ENCODE data around the gene NDUFB7.
A peak's percentile ranks its signal among the peaks of the same experiment; 100 is the strongest.
"Not testable (repeated sequence)": the region's sequence is repeated elsewhere in the genome, so short reads cannot be mapped to it uniquely, and the experiment has no call there.

The NDUFB7 gene

GRCh38 chr19:14571695-14572490 lies at the start of gene NDUFB7:
TSS of gene NDUFB7 (minus strand) at chr19:14572066. CDS start at chr19:14572000, 66 bp downstream.
- peak; percentile 70 for DNase-seq (ENCODE audit: low read depth)

GRCh38 chr19:14619404-14619803 lies 47.5 kb upstream of the NDUFB7 start:
- DNase-seq (ENCODE audit: low read depth), result no peak

- DNase-seq (ENCODE audit: low read depth), result no peak
Measured at GRCh38 chr19:14616407-14616806, 44.5 kb upstream of the NDUFB7 start.

GRCh38 chr19:14615623-14616022 lies 43.8 kb upstream of the NDUFB7 start:
- DNase-seq (ENCODE audit: low read depth), result no peak

- DNase-seq (ENCODE audit: low read depth), result no peak
Measured at GRCh38 chr19:14614099-14614412, 42.2 kb upstream of the NDUFB7 start.

- DNase-seq (ENCODE audit: low read depth), result not testable (repeated sequence)
Measured at GRCh38 chr19:14613399-14614098, 41.7 kb upstream of the NDUFB7 start.

GRCh38 chr19:14612657-14613056 lies 40.8 kb upstream of the NDUFB7 start:
- DNase-seq (ENCODE audit: low read depth), result no peak

- not testable (repeated sequence) for DNase-seq (ENCODE audit: low read depth)
Measured at GRCh38 chr19:14612242-14612641, 40.4 kb upstream of the NDUFB7 start.

GRCh38 chr19:14611051-14611450 lies 39.2 kb upstream of the NDUFB7 start:
- DNase-seq (ENCODE audit: low read depth), result no peak

GRCh38 chr19:14606627-14607026 lies 34.8 kb upstream of the NDUFB7 start:
- no peak for DNase-seq (ENCODE audit: low read depth)

GRCh38 chr19:14603990-14604387 lies 32.1 kb upstream of the NDUFB7 start:
- no peak for DNase-seq (ENCODE audit: low read depth)

GRCh38 chr19:14599548-14600147 lies 27.8 kb upstream of the NDUFB7 start:
- no peak for DNase-seq (ENCODE audit: low read depth)

- DNase-seq (ENCODE audit: low read depth), result no peak
Measured at GRCh38 chr19:14595558-14595957, 23.7 kb upstream of the NDUFB7 start.

- not testable (repeated sequence) for DNase-seq (ENCODE audit: low read depth)
Measured at GRCh38 chr19:14589433-14589832, 17.6 kb upstream of the NDUFB7 start.

- not testable (repeated sequence) for DNase-seq (ENCODE audit: low read depth)
Measured at GRCh38 chr19:14585187-14585586, 13.3 kb upstream of the NDUFB7 start.

GRCh38 chr19:14584372-14584771 lies 12.5 kb upstream of the NDUFB7 start:
- DNase-seq (ENCODE audit: low read depth), result not testable (repeated sequence)

- DNase-seq (ENCODE audit: low read depth), result no peak
Measured at GRCh38 chr19:14582894-14583340, 11.1 kb upstream of the NDUFB7 start, which contains the start of gene CLEC17A. TSS of gene CLEC17A (plus strand) at chr19:14583084. CDS start at chr19:14583161, 77 bp downstream.

GRCh38 chr19:14580623-14581237 lies 8.9 kb upstream of the NDUFB7 start:
- no peak for DNase-seq (ENCODE audit: low read depth)

- DNase-seq (ENCODE audit: low read depth), result no peak
Measured at GRCh38 chr19:14577885-14578427, 6.1 kb upstream of the NDUFB7 start.

GRCh38 chr19:14577264-14577663 lies 5.4 kb upstream of the NDUFB7 start:
- DNase-seq (ENCODE audit: low read depth), result no peak

- DNase-seq (ENCODE audit: low read depth), result no peak
Measured at GRCh38 chr19:14576363-14576762, 4.5 kb upstream of the NDUFB7 start.

GRCh38 chr19:14575428-14575980 lies 3.6 kb upstream of the NDUFB7 start:
- DNase-seq (ENCODE audit: low read depth), result no peak

All from stimulated activated CD8-positive, alpha-beta memory T cell treated with anti-CD3 and anti-CD28 coated beads, Interleukin-15, amount 100 ng/mL, for 1 hour (primary cell).